ENCODE results near the gene SUCO. TPM values are rescaled to one million over a fixed set of nuclear protein-coding genes. Genes with fewer than 3 reads are reported as not detected.
A peak's percentile ranks its signal among the peaks of the same experiment; 100 is the strongest.

Gene SUCO
- total and polyA plus RNA-seq, 2 experiments from 2014 or later, result 18.0 to 49.8 TPM

GRCh38 chr1:172599912-172600311 is 67.0 kb downstream of the SUCO start (continued):
- TF ChIP-seq, protein P1, sequence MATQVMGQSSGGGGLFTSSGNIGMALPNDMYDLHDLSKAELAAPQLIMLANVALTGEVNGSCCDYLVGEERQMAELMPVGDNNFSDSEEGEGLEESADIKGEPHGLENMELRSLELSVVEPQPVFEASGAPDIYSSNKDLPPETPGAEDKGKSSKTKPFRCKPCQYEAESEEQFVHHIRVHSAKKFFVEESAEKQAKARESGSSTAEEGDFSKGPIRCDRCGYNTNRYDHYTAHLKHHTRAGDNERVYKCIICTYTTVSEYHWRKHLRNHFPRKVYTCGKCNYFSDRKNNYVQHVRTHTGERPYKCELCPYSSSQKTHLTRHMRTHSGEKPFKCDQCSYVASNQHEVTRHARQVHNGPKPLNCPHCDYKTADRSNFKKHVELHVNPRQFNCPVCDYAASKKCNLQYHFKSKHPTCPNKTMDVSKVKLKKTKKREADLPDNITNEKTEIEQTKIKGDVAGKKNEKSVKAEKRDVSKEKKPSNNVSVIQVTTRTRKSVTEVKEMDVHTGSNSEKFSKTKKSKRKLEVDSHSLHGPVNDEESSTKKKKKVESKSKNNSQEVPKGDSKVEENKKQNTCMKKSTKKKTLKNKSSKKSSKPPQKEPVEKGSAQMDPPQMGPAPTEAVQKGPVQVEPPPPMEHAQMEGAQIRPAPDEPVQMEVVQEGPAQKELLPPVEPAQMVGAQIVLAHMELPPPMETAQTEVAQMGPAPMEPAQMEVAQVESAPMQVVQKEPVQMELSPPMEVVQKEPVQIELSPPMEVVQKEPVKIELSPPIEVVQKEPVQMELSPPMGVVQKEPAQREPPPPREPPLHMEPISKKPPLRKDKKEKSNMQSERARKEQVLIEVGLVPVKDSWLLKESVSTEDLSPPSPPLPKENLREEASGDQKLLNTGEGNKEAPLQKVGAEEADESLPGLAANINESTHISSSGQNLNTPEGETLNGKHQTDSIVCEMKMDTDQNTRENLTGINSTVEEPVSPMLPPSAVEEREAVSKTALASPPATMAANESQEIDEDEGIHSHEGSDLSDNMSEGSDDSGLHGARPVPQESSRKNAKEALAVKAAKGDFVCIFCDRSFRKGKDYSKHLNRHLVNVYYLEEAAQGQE (IDR thresholded peaks at IDR 0.05; ENCODE audit: unreplicated experiment), result no peak
- no peak for TF ChIP-seq ZNF331 (CRISPR knock-in tag; IDR thresholded peaks at IDR 0.05; ENCODE audit: low read depth)
- TF ChIP-seq POLR2AphosphoS5 (IDR thresholded peaks at IDR 0.05; ENCODE audit: low read depth), result no peak

- H2AFZ ChIP-seq, result no peak overlapping the region
- H3K4me1 ChIP-seq (ENCODE audit: insufficient read depth), result no peaks in the 10 kb centered on the region
- Mint-ChIP-seq H3K4me3 (no peak overlapping the region), H3K9me3 (peaks cover 23% of the 10 kb centered on the region), H3K4me1 (no peaks in the 10 kb centered on the region), H3K27me3 (ENCODE audit: insufficient read depth, low read depth, poor library complexity) (no peaks in the 10 kb centered on the region), H3K27ac (peak overlapping the region; percentile 45; the same call in 1 of the 2 replicates), H3K36me3 (ENCODE audit: low read depth) (peaks cover 52% of the 10 kb centered on the region)
- peaks cover 22% of the 10 kb centered on the region for H3K36me3 ChIP-seq (ENCODE audit: insufficient read depth)
- H3K79me2 ChIP-seq (replicated peaks; ENCODE audit: insufficient read depth), result peaks cover 25% of the 10 kb centered on the region
- H3K27me3 ChIP-seq (ENCODE audit: insufficient read depth), result no peaks in the 10 kb centered on the region
- ATAC-seq (no peak), DNase-seq (ENCODE audit: low spot score) (no peak)
- no peaks in the 10 kb centered on the region for H4K20me1 ChIP-seq (replicated peaks; ENCODE audit: insufficient read depth)
- H3F3A ChIP-seq (replicated peaks; ENCODE audit: low read depth), result no peaks in the 10 kb centered on the region
- no peak overlapping the region for H3K27ac ChIP-seq (ENCODE audit: low read depth)
- no peak overlapping the region for H3K4me3 ChIP-seq
- H3K4me2 ChIP-seq, result no peak overlapping the region
- no peaks in the 10 kb centered on the region for H3K9me2 ChIP-seq (ENCODE audit: insufficient read depth)
- TF ChIP-seq, protein P2, sequence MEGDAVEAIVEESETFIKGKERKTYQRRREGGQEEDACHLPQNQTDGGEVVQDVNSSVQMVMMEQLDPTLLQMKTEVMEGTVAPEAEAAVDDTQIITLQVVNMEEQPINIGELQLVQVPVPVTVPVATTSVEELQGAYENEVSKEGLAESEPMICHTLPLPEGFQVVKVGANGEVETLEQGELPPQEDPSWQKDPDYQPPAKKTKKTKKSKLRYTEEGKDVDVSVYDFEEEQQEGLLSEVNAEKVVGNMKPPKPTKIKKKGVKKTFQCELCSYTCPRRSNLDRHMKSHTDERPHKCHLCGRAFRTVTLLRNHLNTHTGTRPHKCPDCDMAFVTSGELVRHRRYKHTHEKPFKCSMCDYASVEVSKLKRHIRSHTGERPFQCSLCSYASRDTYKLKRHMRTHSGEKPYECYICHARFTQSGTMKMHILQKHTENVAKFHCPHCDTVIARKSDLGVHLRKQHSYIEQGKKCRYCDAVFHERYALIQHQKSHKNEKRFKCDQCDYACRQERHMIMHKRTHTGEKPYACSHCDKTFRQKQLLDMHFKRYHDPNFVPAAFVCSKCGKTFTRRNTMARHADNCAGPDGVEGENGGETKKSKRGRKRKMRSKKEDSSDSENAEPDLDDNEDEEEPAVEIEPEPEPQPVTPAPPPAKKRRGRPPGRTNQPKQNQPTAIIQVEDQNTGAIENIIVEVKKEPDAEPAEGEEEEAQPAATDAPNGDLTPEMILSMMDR (conservative IDR thresholded peaks at IDR 0.05; ENCODE audit: low read depth in 2 of 2), result no peak
- TF ChIP-seq CREB1 (CRISPR knock-in tag; IDR thresholded peaks at IDR 0.05; ENCODE audit: low read depth), result no peak
- TF ChIP-seq ETS1 (IDR thresholded peaks at IDR 0.05), result no peak
- no peak for TF ChIP-seq ZNF114 (CRISPR knock-in tag; IDR thresholded peaks at IDR 0.05)
- TF ChIP-seq POLR2AphosphoS5 (IDR thresholded peaks at IDR 0.05; ENCODE audit: low read depth), result no peak
- TF ChIP-seq ZNF462 (CRISPR knock-in tag; IDR thresholded peaks at IDR 0.05), result no peak
- TF ChIP-seq JUNB (IDR thresholded peaks at IDR 0.05; ENCODE audit: unreplicated experiment), result no peak
- TF ChIP-seq NANOG (IDR thresholded peaks at IDR 0.05; ENCODE audit: borderline replicate concordance), result no peak
- TF ChIP-seq EZH2 (IDR thresholded peaks at IDR 0.05; ENCODE audit: low read depth, unreplicated experiment), result no peak
- no peak for TF ChIP-seq EZH2phosphoT487 (IDR thresholded peaks at IDR 0.05; ENCODE audit: unreplicated experiment)
- no peak for TF ChIP-seq ZNF331 (CRISPR knock-in tag; IDR thresholded peaks at IDR 0.05; ENCODE audit: low read depth)
These were observed 67.7 kb downstream of the SUCO start for GRCh38 chr1:172600615-172601014.
